Fibroblast of skin of back (primary cell): ENCODE results near the gene ADPRHL1.

Experiments
- DNase-seq: peaks from one replicate; pipeline ENCODE4 v3.0.0-alpha.2; 2013

Gene ADPRHL1

GRCh38 chr13:113367020-113367560, 86.2 kb downstream of the ADPRHL1 start:
- no peak for DNase-seq

- no peak for DNase-seq
Measured at GRCh38 chr13:113365971-113366588, 87.2 kb downstream of the ADPRHL1 start.

- DNase-seq: no peak
Measured at GRCh38 chr13:113365583-113365970, 87.7 kb downstream of the ADPRHL1 start.

GRCh38 chr13:113364901-113365582, 88.2 kb downstream of the ADPRHL1 start:
- no peak for DNase-seq

- DNase-seq: no peak
Measured at GRCh38 chr13:113364311-113364889, 88.9 kb downstream of the ADPRHL1 start.

- DNase-seq: no peak
Measured at GRCh38 chr13:113361406-113361805, 91.9 kb downstream of the ADPRHL1 start.

GRCh38 chr13:113360446-113360845, 92.8 kb downstream of the ADPRHL1 start:
- DNase-seq: no peak

- DNase-seq: no peak
Measured at GRCh38 chr13:113359571-113359970, 93.7 kb downstream of the ADPRHL1 start.

- DNase-seq: no peak
Measured at GRCh38 chr13:113358653-113359190, 94.6 kb downstream of the ADPRHL1 start.

GRCh38 chr13:113357529-113357928, 95.8 kb downstream of the ADPRHL1 start:
- DNase-seq: peak; percentile 32

- DNase-seq: no peak
Measured at GRCh38 chr13:113356596-113356995, 96.7 kb downstream of the ADPRHL1 start.

GRCh38 chr13:113355621-113356020, 97.7 kb downstream of the ADPRHL1 start:
- DNase-seq: no peak

GRCh38 chr13:113354831-113355610, 98.3 kb downstream of the ADPRHL1 start:
- no peak for DNase-seq

- DNase-seq: no peak
Measured at GRCh38 chr13:113353254-113353653, 100.0 kb downstream of the ADPRHL1 start.

GRCh38 chr13:113351514-113352026, 101.7 kb downstream of the ADPRHL1 start:
- DNase-seq: no peak

- no peak for DNase-seq
Measured at GRCh38 chr13:113350938-113351335, 102.4 kb downstream of the ADPRHL1 start.

GRCh38 chr13:113350065-113350937, 103.0 kb downstream of the ADPRHL1 start:
- DNase-seq: peak; percentile 10
